ENCODE results near the gene GSDME.
"Not testable (repeated sequence)": the region's sequence is repeated elsewhere in the genome, so short reads cannot be mapped to it uniquely, and the experiment has no call there.

Gene GSDME

DNA sequence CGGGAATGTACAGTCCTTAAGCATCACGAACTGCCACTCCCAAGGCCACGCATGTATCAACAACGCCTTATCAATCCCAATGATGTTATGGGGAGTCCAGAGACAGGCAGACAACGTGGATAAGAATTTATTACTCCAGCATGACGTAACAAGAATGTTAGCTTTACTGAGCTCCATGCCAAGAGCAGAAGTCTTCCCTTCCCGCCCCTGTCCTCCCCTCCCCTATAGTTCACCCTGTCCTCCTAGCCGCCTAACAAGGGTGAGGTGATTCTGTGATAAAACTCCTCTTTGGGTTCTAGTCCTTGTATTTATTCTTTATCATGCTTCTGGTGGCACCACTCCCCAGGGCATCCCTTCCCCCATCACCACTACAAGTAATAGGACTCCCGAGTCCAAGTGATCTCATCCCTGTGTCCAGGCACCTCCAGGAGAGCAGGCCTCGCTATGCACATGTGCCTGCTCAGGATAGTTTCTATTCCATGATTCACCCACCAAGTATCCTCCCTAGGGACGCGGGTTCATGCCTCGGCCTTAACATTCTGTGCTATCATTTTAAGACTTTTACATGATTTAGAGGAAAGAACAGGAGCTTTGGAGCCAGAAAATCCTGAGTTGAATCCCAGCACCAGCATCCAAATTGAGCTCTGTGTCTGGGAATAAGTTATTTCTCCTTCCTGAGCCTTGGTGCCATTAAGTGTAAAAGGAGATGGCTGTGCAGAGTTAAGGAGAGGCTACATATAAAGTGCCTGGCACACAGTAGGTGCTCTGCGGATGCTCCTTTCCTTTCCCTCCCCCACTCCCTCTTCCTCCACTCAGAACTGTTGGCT is 15.4 kb downstream of the GSDME start:
- no peak for DNase-seq (ENCODE audit: low spot score)

DNA sequence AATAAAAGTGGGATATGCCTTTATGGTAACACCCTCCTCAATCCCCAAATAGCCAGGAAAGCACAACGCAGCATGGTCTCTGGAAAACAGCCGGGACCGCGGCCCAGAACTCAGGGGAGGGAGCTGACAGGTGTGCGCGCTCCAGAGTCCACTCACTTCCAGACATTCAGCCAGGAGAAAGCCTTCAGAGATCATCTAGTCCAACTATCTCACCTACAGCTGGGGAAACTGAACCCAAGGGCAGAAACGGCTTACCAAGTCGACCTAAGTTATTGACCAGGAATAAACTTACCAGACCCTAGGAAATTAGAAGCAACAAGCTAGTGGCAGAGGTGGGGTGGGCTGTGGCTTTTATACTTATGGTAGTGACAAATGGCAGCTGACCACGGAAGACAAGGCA is 16.4 kb downstream of the GSDME start:
- no peak for DNase-seq (ENCODE audit: low spot score)

DNA sequence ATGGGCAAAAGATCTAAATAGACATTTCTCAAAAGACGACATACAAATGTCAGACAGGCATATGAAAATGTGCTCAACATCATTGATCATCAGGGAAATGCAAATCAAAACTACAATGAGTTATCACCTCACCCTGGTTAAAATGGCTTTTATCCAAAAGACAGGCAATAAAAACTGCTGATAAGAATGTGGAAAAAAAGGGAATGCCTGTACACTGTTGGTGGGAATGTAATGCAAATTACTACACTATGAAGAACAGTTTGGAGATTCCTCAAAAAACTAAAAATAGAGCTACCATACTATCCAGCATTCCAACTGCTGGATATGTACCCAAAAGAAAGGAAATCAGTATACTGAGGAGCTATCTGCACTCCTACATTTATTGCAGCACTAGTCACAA is 18.0 kb downstream of the GSDME start:
- no peak for DNase-seq (ENCODE audit: low spot score)

GRCh38 chr7:24738577-24738976 is 18.7 kb downstream of the GSDME start:
- DNase-seq (ENCODE audit: low spot score) = no peak

- no peak for DNase-seq (ENCODE audit: low spot score)
Measured at GRCh38 chr7:24737281-24737680, 20.0 kb downstream of the GSDME start.

DNA sequence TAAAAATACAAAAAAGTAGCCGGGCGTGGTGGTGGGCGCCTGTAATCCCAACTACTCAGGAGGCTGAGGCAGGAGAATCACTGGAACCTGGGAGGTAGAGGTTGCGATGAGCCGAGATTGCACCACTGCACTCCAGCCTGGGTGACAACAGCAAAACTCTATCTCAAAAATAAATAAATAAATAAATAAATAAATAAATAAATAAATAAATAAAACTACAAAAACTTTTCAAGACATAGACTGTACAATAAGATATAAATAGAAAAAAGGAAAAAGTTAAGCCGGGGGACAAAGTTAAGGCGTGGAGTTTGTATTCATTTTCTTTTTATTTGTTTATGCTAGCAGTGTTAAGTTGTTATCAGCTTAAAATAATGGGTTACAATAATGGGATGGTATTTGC is 21.7 kb downstream of the GSDME start:
- not testable (repeated sequence) for DNase-seq (ENCODE audit: low spot score)

GRCh38 chr7:24734306-24734705 is 23.0 kb downstream of the GSDME start:
- no peak for DNase-seq (ENCODE audit: low spot score)

DNA sequence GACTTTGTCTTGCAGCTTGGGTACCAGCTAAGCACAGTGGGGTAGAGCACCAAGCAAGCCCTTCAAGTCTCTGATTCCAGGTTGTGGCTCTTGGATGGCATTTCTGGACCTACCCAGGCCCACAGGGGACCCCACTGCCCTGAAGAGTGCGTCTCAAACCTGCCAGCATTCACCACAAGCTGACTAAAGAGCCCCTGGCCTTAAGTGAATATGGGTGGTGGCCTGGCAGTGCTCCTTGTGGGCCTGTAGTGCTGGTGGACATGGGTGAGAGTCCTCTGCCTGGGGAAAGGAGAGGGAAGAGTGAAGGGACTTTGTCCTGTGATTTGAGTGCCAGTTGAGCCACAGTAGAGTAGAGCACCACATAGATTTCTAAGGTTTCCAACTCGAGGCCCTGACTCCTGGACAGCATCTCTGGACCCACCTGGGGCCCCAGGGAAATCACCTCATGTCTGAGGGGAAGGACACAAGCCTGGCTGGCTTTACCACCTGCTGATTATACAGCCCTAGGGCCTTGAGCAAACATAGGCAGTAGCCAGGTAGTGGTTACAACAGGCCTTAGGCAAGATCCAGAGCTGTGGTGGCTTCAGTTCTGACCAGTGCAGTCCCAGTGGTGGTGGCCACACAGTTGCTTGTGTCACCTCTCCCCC is 23.7 kb downstream of the GSDME start:
- no peak for DNase-seq (ENCODE audit: low spot score)

GRCh38 chr7:24732646-24733413 is 24.4 kb downstream of the GSDME start:
- no peak for DNase-seq (ENCODE audit: low spot score)

GRCh38 chr7:24731313-24731712 is 26.0 kb downstream of the GSDME start:
- no peak for DNase-seq (ENCODE audit: low spot score)

DNA sequence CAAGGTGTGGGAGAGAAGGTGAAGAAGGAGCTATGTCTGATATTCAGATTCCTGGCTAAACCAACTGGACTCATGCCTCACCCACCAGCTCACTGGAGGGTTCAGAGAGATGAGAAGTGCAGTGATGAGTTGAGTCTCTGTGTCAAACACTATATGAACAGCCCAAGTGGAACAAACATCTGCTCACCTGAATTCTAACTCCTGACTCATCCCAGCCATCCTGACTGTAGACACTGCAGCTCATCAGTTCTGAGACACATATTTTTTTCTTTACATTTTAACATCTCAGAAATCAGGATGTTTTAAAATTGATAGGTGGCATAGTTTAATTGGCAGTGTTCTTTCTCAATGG is 27.3 kb downstream of the GSDME start:
- no peak for DNase-seq (ENCODE audit: low spot score)

DNA sequence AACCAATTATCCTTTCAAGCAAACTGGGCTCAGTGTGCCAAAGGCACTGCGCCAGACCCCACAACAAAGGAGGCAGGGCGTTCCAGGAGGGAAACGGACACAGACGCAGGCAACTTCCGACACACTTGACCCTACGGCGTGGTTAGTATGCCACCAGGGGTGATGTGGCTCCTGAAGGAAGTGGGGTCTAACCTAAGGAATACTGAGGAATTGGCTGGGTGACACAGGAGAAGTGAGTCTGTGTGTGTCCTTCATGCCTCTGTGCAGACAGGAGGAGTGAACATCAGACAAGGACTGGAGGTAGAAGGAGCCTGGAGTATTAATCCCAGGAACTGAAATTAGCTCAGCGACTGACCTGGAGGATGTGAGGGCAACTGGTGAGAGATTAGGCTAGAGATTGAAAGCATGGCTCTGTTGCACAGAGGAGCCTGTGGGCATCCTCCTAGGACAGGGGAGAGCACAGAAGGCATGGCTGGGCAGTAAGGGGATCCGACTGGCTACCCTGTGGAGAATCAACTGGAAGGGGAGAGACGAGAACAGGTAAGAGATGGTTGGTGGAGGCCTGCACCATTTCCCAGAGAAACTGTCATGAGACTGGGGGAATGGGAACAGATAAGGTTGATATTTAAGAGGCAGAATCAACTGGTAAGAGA is 27.8 kb downstream of the GSDME start:
- no peak for DNase-seq (ENCODE audit: low spot score)

DNA sequence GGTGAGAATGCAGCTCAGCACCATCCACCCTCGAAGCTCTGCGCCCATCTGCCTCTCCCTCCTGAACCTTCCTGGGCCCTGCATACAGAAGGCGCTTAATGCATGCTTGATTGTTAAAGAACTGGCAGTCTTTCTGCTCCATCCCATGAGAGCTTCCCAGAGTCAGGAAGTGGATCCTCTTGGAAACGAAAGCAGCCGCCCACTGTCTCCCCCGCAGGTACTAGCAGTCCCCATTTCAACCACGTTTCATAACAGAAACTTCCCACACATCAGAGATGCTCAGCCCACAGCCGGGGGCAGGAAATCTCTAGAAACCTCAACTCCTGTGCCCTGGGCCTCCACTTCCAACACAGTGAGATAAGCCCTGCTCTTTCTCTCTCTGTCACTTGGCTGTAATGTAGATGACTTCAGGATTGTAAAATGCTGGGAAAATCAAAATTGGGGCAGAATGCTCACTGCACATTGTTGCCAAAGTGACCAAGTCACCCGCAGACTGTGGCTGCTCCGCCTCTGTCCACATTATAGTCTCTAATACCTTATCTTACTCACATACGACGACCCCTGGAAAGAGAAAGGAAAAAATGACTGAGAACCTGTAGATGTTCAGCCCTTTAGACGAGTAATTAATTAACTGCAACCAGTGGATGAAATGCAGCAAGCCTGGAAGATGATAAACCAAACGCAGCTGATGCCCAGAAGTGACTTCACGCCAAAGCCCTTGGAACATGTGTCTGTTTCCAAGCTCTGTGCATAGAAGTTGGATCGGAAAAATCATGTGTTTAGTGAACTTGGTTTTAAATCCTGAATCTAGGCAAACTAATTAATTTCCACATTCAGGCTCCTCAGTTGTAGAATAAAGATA is 28.5 kb downstream of the GSDME start:
- peak; percentile 53 for DNase-seq (ENCODE audit: low spot score)

DNA sequence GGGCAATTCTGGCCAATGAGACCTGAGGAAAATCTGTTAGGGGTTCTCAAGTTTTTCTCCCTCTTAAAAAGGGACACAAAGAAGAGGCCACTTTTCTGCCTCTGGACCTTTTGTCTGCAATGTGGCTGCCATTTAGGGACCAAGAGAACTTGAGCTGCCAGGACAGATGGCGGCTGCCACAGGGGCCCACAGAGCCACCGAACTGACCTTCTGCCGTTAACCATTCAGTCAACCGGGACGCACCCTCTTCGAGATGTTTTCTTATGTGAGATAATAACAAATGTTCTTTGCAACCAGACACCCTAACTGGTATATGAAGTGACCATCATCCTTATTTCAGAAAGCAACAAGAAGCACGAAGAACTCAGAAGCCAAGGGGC is 29.2 kb downstream of the GSDME start:
- DNase-seq (ENCODE audit: low spot score) = no peak

DNA sequence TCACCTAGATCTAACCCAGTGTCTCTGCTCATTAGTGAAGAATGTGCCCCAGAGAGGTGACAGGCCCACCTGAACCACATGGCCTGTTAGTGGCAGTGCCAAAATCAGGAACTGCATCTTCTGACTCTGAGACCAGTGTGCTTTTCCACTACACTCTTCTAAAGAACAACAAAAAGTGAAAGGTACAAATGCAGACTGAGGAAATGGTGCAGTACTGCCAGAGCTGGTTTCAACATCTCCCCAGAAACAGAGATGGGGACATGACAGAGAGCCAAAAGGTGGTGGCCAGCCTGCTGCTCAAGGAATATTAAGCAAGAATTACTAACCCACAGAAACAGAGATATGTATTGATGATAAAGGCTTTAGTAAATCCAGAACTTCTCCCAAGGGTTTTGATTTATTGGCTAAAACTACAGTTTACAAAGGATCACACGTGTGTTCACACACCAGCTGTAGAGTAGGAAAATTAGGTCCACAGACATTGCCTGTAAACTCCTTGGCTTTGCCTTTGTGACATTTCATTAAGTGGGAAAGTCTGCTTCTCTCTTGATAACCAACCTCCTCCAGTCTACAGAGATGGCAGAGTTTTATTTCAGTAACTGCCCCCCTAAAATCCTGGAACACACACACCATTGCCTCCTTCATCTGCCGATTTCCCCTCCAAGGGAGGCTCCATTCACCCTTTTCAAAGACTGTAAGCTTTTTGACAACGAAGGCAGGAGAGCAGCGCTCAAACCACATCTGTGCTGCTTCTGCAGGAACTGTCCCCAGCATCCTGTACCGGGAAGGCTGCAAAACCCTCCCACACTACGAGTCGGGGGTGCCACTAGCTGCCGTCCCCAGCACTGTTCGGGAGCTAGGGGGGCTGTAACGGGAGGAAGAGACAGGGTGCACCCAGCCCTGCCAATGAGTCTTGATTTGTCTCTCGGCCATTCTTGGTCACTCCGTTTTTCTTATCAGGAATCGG is 29.8 kb downstream of the GSDME start:
- no peak for DNase-seq (ENCODE audit: low spot score)

DNA sequence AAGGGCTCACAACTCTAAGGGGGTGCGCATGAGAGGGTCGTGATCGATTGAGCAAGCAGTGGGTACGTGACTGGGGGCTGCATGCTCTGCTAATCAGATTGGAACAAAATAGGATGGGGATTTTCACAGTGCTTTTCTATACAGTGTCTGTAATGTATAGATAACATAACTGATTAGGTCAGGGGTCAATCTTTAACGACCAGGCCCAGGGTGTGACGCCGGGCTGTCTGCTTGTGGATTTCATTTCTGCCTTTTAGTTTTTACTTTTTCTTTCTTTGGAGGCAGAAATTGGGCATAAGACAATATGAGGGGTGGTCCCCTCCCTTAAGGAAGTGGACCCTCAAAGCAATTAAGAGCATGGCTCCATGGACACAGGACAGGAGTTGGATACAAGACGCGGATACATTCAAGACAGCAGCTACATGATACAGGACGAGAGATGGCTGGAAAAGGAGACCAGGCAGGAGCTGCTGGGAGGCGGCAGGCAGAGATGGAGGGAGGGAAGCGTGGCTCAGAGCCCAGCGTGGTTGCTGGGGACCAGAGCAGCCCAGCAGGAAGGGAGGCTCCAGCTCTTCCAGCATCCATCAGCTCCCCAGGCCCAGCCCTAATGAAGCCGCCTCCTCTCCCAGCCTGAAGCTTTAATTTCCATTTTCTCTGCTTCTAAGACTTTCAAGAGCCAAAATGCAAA is 31.6 kb downstream of the GSDME start:
- no peak for DNase-seq (ENCODE audit: low spot score)

DNA sequence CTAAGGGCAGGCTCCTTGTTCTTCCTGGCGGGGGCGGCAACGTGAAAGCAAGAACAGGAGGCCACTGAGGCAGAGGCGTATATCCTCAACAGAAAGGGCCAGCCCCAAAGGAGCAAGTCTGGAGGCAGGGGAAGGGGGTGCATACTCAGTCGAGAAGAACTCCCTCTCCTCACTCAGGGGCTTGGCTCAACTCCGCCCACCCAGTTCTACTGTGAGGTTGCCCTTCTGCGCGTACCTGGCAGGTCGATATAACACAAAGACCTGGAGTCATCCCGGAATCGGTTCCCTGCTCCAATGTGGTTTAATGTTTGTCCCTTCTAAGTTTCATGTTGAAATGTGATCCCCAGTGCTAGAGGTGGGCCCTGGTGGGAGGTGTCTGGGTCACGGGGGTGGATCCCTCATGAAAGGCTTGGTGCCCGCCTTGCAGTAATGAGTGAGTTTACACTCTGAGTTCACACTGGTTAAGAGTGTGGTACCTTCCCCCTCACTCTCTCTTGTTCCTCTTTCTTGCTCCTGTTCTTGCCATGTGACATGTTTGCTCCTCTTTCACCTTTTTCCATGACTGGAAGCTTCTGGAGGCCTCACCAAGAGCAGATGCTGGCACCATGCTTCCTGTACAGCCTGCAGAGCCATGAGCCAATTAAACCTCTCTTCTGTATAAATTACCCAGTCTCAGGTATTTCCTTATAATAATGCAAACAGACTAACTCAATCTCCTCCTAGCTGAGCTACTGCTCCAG is 32.6 kb downstream of the GSDME start:
- DNase-seq (ENCODE audit: low spot score) = no peak

DNA sequence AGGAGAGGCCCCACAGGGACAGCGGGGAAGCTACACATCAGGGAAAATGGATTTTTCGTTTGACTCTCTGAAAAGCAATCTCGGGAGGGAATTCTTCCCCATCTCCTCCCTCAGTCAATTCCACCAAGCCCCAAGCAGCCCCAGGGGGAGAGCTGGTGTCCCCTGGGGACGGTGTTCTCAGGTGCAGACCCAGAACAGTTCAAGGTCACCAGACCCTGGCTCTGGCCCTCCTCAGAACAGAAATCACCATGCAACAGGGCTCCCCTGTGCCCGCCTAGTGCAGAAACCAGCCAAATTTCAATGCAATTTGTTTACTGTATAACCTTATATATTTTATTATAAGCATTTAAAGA is 34.1 kb downstream of the GSDME start:
- DNase-seq (ENCODE audit: low spot score) = no peak
